ENCODE data around the gene RUNX2. TPM values are rescaled to one million over a fixed set of nuclear protein-coding genes. Genes with fewer than 3 reads are reported as not detected.

The RUNX2 gene
- total and polyA plus RNA-seq, 2 of the 8 experiments (the other 6 are each of a cell fraction or from before 2014, with no cell fraction given) = 0.26 to 1.2 TPM

- Histone ChIP-seq H2BK120ac (replicated peaks; ENCODE audit: low read depth, low read length) (no peak overlapping the region), H2AFZ (ENCODE audit: low read length) (no peak overlapping the region), H2AK5ac (ENCODE audit: low read depth, low read length) (no peak overlapping the region), H3K4me2 (ENCODE audit: insufficient read depth in 1 of 2, low read depth in 2 of 2, low read length in 2 of 2) (no peak overlapping the region), H3K23ac (ENCODE audit: insufficient read length) (no peak overlapping the region), H3K18ac (ENCODE audit: extremely low read depth, low read length) (no peak overlapping the region), H3K79me2 (ENCODE audit: control insufficient read depth in 1 of 2, insufficient read depth in 2 of 2, low read length in 2 of 2) (no peaks in the 10 kb centered on the region), H2BK5ac (ENCODE audit: low read depth, low read length) (no peak overlapping the region), H2BK12ac (ENCODE audit: low read depth, low read length) (no peak overlapping the region), H3K27ac (ENCODE audit: low read depth, low read length) (no peak overlapping the region), H4K5ac (ENCODE audit: insufficient read length, low read depth, low read length) (no peak overlapping the region), H3K4me3 (ENCODE audit: extremely low read depth in 1 of 4, insufficient read depth in 2 of 4, low read depth in 3 of 4, low read length in 4 of 4) (no peak overlapping the region), H3K4ac (replicated peaks; ENCODE audit: insufficient read length, low read depth, low read length) (no peak overlapping the region), H3K36me3 (ENCODE audit: control insufficient read depth in 2 of 4, insufficient read depth in 4 of 4, low read length in 3 of 4) (no peaks in the 10 kb centered on the region), H3K9me3 (ENCODE audit: insufficient read depth in 2 of 2, low read depth in 1 of 2, low read length in 1 of 2) (no peaks in the 10 kb centered on the region), H4K91ac (replicated peaks; ENCODE audit: insufficient read length, low read length) (no peak overlapping the region), H2BK15ac (ENCODE audit: low read length) (no peak overlapping the region), H4K20me1 (replicated peaks in 1 of 2; ENCODE audit: control insufficient read depth in 1 of 2, insufficient read depth in 2 of 2, low read length in 2 of 2) (no peaks in the 10 kb centered on the region), H3K79me1 (ENCODE audit: low read depth, low read length) (no peaks in the 10 kb centered on the region), H3K9ac (replicated peaks in 1 of 4; ENCODE audit: extremely low read depth in 1 of 4, low read depth in 3 of 4, low read length in 3 of 4) (no peak overlapping the region), H3K4me1 (replicated peaks in 1 of 4; ENCODE audit: control insufficient read depth in 3 of 4, insufficient read depth in 4 of 4, low read length in 3 of 4) (0 out of 7 replicates have a peak, but pooled peaks cover 0 to 2% (median 0%) of the 10 kb centered on the region in 4 experiments), H3K27me3 (replicated peaks in 1 of 4; ENCODE audit: control insufficient read depth in 3 of 4, extremely low read depth in 1 of 4, insufficient read depth in 3 of 4, low read length in 3 of 4) (no peaks in the 10 kb centered on the region; a peak in 1 of 7 replicates), H4K8ac (ENCODE audit: extremely low read depth, insufficient read depth, low read length) (no peak overlapping the region), H3K56ac (replicated peaks; ENCODE audit: insufficient read length, low read depth, low read length) (no peak overlapping the region), H3K14ac (ENCODE audit: insufficient read length) (no peak overlapping the region), H3K23me2 (ENCODE audit: low read depth, low read length) (no peaks in the 10 kb centered on the region; the same call in 1 of the 2 replicates), H2BK20ac (ENCODE audit: low read length) (no peak overlapping the region)
- ChIA-PET CTCF (ENCODE audit: partially characterized antibody) (interaction anchor here (1.0 kb wide), 1 partner anchor 12 kb away, joined by 3 read pairs; no protein-coding TSS in a partner anchor), POLR2A (ENCODE audit: partially characterized antibody) (no interaction called here)
- no peak for TF ChIP-seq SP4 (IDR thresholded peaks at IDR 0.05; ENCODE audit: low read length)
- no peak for TF ChIP-seq JUND (IDR thresholded peaks at IDR 0.05; ENCODE audit: low read length)
- TF ChIP-seq SIRT6 (IDR thresholded peaks at IDR 0.05; ENCODE audit: low read length) = no peak
- TF ChIP-seq POLR2AphosphoS5 (IDR thresholded peaks at IDR 0.05; ENCODE audit: low read depth, low read length) = no peak
- no peak for TF ChIP-seq ASH2L (IDR thresholded peaks at IDR 0.05; ENCODE audit: low read length)
- TF ChIP-seq BCL11A (IDR thresholded peaks at IDR 0.05; ENCODE audit: low read depth in 2 of 2, low read length in 2 of 2) = no peak
- DNase-seq (ENCODE audit: low read depth in 1 of 2, low spot score in 2 of 2) (no peak), FAIRE-seq (no peak)
- WGBS, 2 experiments (ENCODE audit: extremely low coverage in 1 of 2, insufficient coverage in 1 of 2, insufficient read length in 1 of 2, insufficient replicate concordance in 2 of 2, low coverage in 1 of 2, low lambda C conversion rate in 2 of 2, missing lambda C conversion rate in 1 of 2) = 65% methylated on average over 7 of the region's 7 CpGs; no CpG with 5 or more reads in 1 of the 2 experiments
Observed at GRCh38 chr6:45637611-45638257, 309.6 kb downstream of the RUNX2 start.

Measured in H1 (cell line).